AG09319 (cell line): Measurements from ENCODE around the gene ZNF385A.

Source experiments
- DNase-seq: peaks from one replicate; pipeline ENCODE4 v3.0.0-alpha.2; 2010; ENCODE audit warnings: low read depth; ENCODE audit errors: extremely low read depth
- CTCF ChIP-seq: IDR thresholded peaks from 2 replicates; pipeline ENCODE4 v1.5.1; 2011; ENCODE audit warnings: low read depth, mild to moderate bottlenecking, inconsistent platforms, low read length, moderate library complexity

The ZNF385A gene

GRCh38 chr12:54363047-54363446, 21.5 kb downstream of the ZNF385A start:
- TF ChIP-seq CTCF: no peak
- no peak for DNase-seq

- TF ChIP-seq CTCF: peak; percentile 85
- DNase-seq: no peak
These were observed 23.6 kb downstream of the ZNF385A start for GRCh38 chr12:54360717-54361456.

- no peak for TF ChIP-seq CTCF
- DNase-seq: no peak
These were observed 24.7 kb downstream of the ZNF385A start for GRCh38 chr12:54359762-54360351.

GRCh38 chr12:54358945-54359761, 25.4 kb downstream of the ZNF385A start:
- TF ChIP-seq CTCF: no peak
- DNase-seq: peak; percentile 99

GRCh38 chr12:54358191-54358944, 26.2 kb downstream of the ZNF385A start:
- no peak for TF ChIP-seq CTCF
- DNase-seq: no peak

- TF ChIP-seq CTCF: no peak
- DNase-seq: no peak
These were observed 26.9 kb downstream of the ZNF385A start for GRCh38 chr12:54357506-54358190.
